NB4 (cell line): ENCODE data around the gene GALNT4.

ENCODE experiments used
- DNase-seq: peaks from one replicate; pipeline ENCODE4 v3.0.0; 2010; ENCODE audit warnings: low read depth
- H3K4me3 ChIP-seq: one replicate; pipeline ENCODE4 v1.5.1; 2011; ENCODE audit warnings: mild to moderate bottlenecking, low read depth, low read length, moderate library complexity
- CTCF ChIP-seq: IDR thresholded peaks from one replicate; pipeline ENCODE4 v1.5.1; 2012; ENCODE audit warnings: low read depth, low read length
- MAX ChIP-seq: IDR thresholded peaks from 2 replicates; pipeline ENCODE4 v1.6.1; 2011; ENCODE audit warnings: low read depth, low read length
- MYC ChIP-seq: IDR thresholded peaks from 2 replicates; pipeline ENCODE4 v1.6.1; 2011; ENCODE audit warnings: low read depth, low read length
- POLR2A ChIP-seq: IDR thresholded peaks from 2 replicates; pipeline ENCODE4 v1.6.1; 2011; ENCODE audit warnings: mild to moderate bottlenecking; ENCODE audit not compliant: insufficient read length; ENCODE audit errors: extremely low read depth

Gene GALNT4

GRCh38 chr12:89547101-89547500 is 22.5 kb upstream of the GALNT4 start:
- no peak for TF ChIP-seq POLR2A
- no peak for TF ChIP-seq CTCF
- no peak for TF ChIP-seq MAX
- no peak for TF ChIP-seq MYC
- H3K4me3 ChIP-seq, result no peak overlapping the region
- DNase-seq, result no peak

- DNase-seq, result no peak
- TF ChIP-seq CTCF, result no peak
- TF ChIP-seq MAX, result no peak
- no peak for TF ChIP-seq POLR2A
- no peak for TF ChIP-seq MYC
- H3K4me3 ChIP-seq, result no peak overlapping the region
Measured at GRCh38 chr12:89546151-89546550, 21.6 kb upstream of the GALNT4 start.

- TF ChIP-seq POLR2A, result no peak
- no peak for TF ChIP-seq MAX
- no peak for TF ChIP-seq CTCF
- no peak for TF ChIP-seq MYC
- DNase-seq, result no peak
- H3K4me3 ChIP-seq, result no peak overlapping the region
Measured at GRCh38 chr12:89544681-89545184, 20.1 kb upstream of the GALNT4 start.

GRCh38 chr12:89544022-89544421 is 19.4 kb upstream of the GALNT4 start:
- DNase-seq, result no peak
- TF ChIP-seq MAX, result no peak
- TF ChIP-seq CTCF, result no peak
- no peak for TF ChIP-seq MYC
- TF ChIP-seq POLR2A, result no peak
- no peak overlapping the region for H3K4me3 ChIP-seq

- peak; percentile 87 for DNase-seq
- no peak overlapping the region for H3K4me3 ChIP-seq
- TF ChIP-seq MAX (no peak; the same call in 1 of the 2 replicates), MYC (peak; percentile 42; the same call in 1 of the 2 replicates), CTCF (peak; percentile 96)
Measured at GRCh38 chr12:89542912-89543592, 18.5 kb upstream of the GALNT4 start.
